ENCODE measurements around the gene ATG2A.
A peak's percentile ranks its signal among the peaks of the same experiment; 100 is the strongest.

Gene ATG2A

GRCh38 chr11:64872790-64873488 lies 44.1 kb downstream of the ATG2A start:
- no peak for DNase-seq (ENCODE audit: low read depth in 1 of 2, low spot score in 1 of 2)

DNA sequence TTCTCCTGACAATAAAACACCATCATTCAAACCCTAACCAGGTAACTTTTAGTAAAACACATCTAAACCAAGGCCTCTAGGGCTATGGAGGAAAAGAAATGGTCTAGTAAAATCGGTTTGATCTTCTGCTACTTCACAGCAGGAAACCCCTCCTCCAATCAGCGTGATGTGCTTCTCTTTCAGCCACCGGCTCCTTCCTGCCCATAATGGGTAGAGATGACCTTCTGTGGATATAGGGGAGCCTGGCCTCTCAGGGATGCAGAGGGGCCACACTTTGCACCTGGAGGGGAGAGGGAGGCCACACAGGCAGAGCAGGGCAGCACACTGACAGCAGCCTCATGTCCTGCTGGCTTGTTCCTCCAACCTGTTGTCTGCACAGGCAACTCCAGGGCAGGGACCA lies 45.5 kb downstream of the ATG2A start:
- DNase-seq (ENCODE audit: low read depth in 1 of 2, low spot score in 1 of 2): no peak

- DNase-seq (ENCODE audit: low read depth in 1 of 2, low spot score in 1 of 2): no peak
These were observed 46.0 kb downstream of the ATG2A start for GRCh38 chr11:64870893-64871466.

- DNase-seq (ENCODE audit: low read depth in 1 of 2, low spot score in 1 of 2): no peak
These were observed 46.7 kb downstream of the ATG2A start for GRCh38 chr11:64870176-64870892.

GRCh38 chr11:64869571-64870175 lies 47.3 kb downstream of the ATG2A start:
- no peak for DNase-seq (ENCODE audit: low read depth in 1 of 2, low spot score in 1 of 2)

- no peak for DNase-seq (ENCODE audit: low read depth in 1 of 2, low spot score in 1 of 2)
These were observed 48.0 kb downstream of the ATG2A start for GRCh38 chr11:64868904-64869570.

DNA sequence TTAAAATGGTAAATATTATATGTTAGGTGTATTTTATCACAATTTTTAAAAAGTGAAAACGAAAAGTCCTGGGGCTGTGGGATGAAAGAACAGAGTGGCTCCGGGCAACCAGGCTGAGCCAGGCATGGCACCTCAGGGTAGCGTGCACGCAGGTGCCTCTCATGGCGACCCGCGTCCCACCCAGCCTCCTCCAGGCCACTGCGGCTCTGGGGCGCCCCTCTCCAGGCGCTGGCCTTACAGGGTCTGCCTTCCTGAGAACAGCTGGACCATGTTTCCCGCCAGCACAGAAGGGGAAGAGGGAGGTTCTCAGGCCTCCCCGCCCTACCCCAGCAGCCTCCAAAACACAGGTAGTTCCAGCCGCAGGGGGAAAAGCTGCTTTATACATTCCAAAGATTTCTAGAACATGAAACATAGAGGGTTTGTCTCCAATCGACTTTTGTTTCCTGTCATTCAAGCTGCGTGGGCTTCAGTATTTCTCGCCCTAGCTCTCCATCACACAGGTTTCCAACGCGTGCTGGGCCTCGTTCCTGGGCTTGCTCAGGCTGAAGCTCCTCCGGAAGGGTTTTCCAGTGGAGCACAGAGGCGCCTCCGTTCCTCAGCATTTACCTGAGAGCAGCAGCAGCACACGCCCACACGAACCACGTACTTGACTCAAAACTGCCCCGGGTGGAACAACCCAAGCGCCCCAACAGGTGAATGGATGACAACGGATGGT lies 49.1 kb downstream of the ATG2A start:
- no peak for DNase-seq (ENCODE audit: low read depth in 1 of 2, low spot score in 1 of 2)

- DNase-seq (ENCODE audit: low read depth in 1 of 2, low spot score in 1 of 2): no peak
These were observed 50.9 kb downstream of the ATG2A start for GRCh38 chr11:64866173-64866491.

GRCh38 chr11:64865286-64866172 lies 51.5 kb downstream of the ATG2A start:
- DNase-seq (ENCODE audit: low read depth in 1 of 2, low spot score in 1 of 2): no peak

DNA sequence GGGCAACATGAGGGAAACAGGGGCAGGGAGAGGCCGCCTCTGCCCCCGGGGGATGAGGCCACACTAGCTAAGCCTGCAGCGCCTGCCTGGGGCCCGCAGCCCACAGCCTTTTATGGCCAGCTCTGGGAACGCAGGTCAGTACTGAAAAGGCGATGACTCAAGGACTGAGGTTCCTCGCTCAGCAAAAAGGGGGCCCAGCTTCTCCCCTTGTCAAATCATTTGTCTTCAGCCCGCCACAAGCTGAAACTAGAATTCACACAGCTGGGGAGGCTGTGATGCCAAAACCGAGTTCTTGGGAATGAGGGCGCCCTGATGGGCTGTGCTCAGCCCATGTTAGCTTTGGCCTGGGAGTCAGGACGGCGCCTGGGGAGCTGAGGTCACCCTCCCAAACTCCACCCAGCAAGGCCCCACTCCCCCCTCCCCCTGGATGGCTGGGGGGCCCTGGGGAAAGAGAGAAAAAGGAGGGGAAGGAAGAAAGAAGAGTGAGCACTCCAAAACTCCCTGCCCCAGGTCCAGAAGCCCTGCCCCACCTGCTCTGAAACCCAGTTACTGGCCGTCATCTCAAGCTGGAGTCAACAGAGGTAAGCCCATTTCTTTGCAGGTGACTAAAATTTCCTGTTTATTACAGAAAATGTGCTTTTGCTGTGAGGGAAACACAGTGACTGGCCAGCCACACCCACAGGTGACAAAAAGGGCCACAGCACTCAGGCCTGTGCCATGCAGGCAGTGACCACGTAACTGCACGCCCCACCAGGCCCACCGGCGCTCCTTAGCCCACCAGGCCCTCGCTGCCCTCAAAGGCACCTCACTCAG lies 52.3 kb downstream of the ATG2A start:
- DNase-seq (ENCODE audit: low read depth in 1 of 2, low spot score in 1 of 2): peak in 1 of 2 donors; percentile 59

GRCh38 chr11:64864135-64864472 lies 52.9 kb downstream of the ATG2A start:
- DNase-seq (ENCODE audit: low read depth in 1 of 2, low spot score in 1 of 2): no peak

DNA sequence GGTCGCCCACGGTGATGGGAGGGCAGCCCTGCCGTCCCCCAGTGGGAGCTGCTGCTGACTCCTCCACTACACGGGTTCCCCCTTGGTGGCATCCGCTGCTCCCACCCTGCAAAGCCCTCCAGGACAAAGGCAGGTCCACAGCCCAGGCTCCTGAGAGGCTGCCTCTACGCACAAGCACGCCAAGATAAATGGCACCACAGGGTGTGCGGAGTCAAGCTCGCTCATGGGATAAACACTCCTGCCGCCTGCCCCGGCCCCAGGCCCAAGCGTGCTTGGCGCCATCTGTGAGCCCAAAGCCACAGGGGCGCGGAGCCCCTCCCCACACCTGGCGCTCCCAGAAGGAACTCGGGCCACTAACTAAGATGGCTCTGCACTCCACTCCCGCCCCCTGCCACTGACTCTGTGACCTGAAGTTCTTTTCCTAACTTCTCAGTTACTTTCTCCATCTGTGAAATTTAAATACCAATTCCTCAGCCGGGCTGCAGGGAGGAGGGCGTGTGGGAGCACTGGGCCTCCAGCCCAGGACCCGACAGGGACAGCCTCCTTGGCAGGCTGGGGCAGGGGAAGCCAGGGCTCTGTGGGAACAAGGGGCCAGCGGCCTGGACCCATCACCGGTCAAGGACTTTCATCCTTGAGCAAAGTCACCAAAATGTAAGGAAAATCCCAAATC lies 53.5 kb downstream of the ATG2A start:
- DNase-seq (ENCODE audit: low read depth in 1 of 2, low spot score in 1 of 2): no peak

GRCh38 chr11:64862987-64863390 lies 54.0 kb downstream of the ATG2A start:
- DNase-seq (ENCODE audit: low read depth in 1 of 2, low spot score in 1 of 2): no peak

DNA sequence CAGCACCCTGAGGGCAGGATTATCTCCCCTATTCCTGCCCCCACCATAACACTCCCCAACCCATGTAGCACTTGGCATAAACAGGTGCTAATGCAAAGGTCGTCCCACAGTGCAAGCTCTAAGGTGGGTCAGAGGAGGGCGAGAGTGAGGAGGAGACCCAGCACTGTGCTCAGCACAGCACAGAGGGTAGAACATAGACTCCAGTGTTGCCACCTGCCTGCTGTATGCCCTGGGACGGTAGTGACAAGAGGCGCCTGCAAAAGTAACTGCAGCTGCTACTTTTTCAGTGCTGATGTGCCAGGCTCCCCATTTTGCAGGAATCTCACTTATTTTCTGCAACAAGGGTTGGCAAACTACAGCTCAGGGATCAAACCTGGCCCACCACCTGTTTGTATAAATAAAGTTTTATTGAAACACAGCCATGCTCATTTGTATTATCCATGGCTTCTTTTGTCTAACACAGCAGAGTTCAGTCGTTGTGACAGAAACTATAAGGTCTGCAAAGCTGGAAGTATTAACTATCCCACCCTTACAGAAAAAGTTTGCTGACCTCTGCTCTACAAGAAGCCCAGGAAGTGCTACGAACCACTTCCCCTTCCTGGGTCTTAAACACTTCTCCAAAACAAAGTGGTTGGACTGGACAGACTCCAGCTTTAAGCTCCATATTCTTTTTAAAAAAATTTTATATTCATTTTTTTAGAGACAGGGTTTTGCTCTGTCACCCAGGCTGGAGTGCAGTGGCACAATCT lies 55.6 kb downstream of the ATG2A start:
- DNase-seq (ENCODE audit: low read depth in 1 of 2, low spot score in 1 of 2): no peak

- peak in 1 of 2 donors; percentile 73 for DNase-seq (ENCODE audit: low read depth in 1 of 2, low spot score in 1 of 2)
These were observed 57.2 kb downstream of the ATG2A start for GRCh38 chr11:64859542-64860414.

GRCh38 chr11:64858467-64859263 lies 58.3 kb downstream of the ATG2A start:
- no peak for DNase-seq (ENCODE audit: low read depth in 1 of 2, low spot score in 1 of 2)
